Measurements from ENCODE around the gene CCDC71L. TPM values are rescaled to one million over a fixed set of nuclear protein-coding genes. Genes with fewer than 3 reads are reported as not detected.

The CCDC71L gene
- total RNA-seq, 2 experiments from 2014 or later, result 18.2 to 20.9 TPM

- no peak for TF ChIP-seq CTCF (IDR thresholded peaks at IDR 0.05)
- H3K36me3 Mint-ChIP-seq (ENCODE audit: low read depth), result no peaks in the 10 kb centered on the region
- peaks cover 2% of the 10 kb centered on the region for H3K27me3 Mint-ChIP-seq
- no peak overlapping the region for H3K4me3 Mint-ChIP-seq
- no peak for ATAC-seq
- intact Hi-C loops (cut with micrococcal nuclease), result no loop called here
- no peak for DNase-seq
- H3K4me1 Mint-ChIP-seq (ENCODE audit: low read depth), result no peaks in the 10 kb centered on the region
- POLR2A ChIA-PET, result no interaction called here
- CTCF ChIA-PET, result no interaction called here
- no peak overlapping the region for H3K27ac Mint-ChIP-seq
- no peaks in the 10 kb centered on the region for H3K9me3 Mint-ChIP-seq
These were observed 35.2 kb downstream of the CCDC71L start for GRCh38 chr7:106625678-106626301.

GRCh38 chr7:106623853-106624252, 37.1 kb downstream of the CCDC71L start:
- intact Hi-C loops (cut with micrococcal nuclease), result no loop called here
- no peaks in the 10 kb centered on the region for H3K9me3 Mint-ChIP-seq
- no peak overlapping the region for H3K4me3 Mint-ChIP-seq
- DNase-seq (no peak), ATAC-seq (no peak)
- H3K27ac Mint-ChIP-seq, result no peak overlapping the region
- no peak for TF ChIP-seq CTCF (IDR thresholded peaks at IDR 0.05)
- ChIA-PET POLR2A (no interaction called here), CTCF (no interaction called here)
- no peaks in the 10 kb centered on the region for H3K36me3 Mint-ChIP-seq (ENCODE audit: low read depth)
- peaks cover 2% of the 10 kb centered on the region for H3K27me3 Mint-ChIP-seq
- H3K4me1 Mint-ChIP-seq (ENCODE audit: low read depth), result no peaks in the 10 kb centered on the region

GRCh38 chr7:106623315-106623660, 37.7 kb downstream of the CCDC71L start:
- ChIA-PET POLR2A (no interaction called here), CTCF (no interaction called here)
- H3K36me3 Mint-ChIP-seq (ENCODE audit: low read depth), result no peaks in the 10 kb centered on the region
- DNase-seq, result no peak
- no peak for ATAC-seq
- H3K9me3 Mint-ChIP-seq, result no peaks in the 10 kb centered on the region
- intact Hi-C loops (cut with micrococcal nuclease), result no loop called here
- peaks cover 2% of the 10 kb centered on the region for H3K27me3 Mint-ChIP-seq
- TF ChIP-seq CTCF (IDR thresholded peaks at IDR 0.05), result no peak
- no peak overlapping the region for H3K4me3 Mint-ChIP-seq
- no peak overlapping the region for H3K27ac Mint-ChIP-seq
- H3K4me1 Mint-ChIP-seq (ENCODE audit: low read depth), result no peaks in the 10 kb centered on the region

GRCh38 chr7:106622654-106623314, 38.2 kb downstream of the CCDC71L start:
- CTCF ChIA-PET, result interaction anchor here (1.0 to 1.2 kb wide), 2 partner anchors 10 to 38 kb away, joined by 3 read pairs; partner anchors contain the start of gene CCDC71L
- intact Hi-C loops (cut with micrococcal nuclease), result no loop called here
- no peaks in the 10 kb centered on the region for H3K36me3 Mint-ChIP-seq (ENCODE audit: low read depth)

More at GRCh38 chr7:106622654-106623314, 38.2 kb downstream of the CCDC71L start:
- DNase-seq (no peak), ATAC-seq (no peak)
- POLR2A ChIA-PET, result interaction anchor here (0.8 kb wide), 1 partner anchor 121 kb away, joined by 3 read pairs; no protein-coding TSS in a partner anchor
- Mint-ChIP-seq H3K4me3 (no peak overlapping the region), H3K27me3 (peaks cover 2% of the 10 kb centered on the region), H3K9me3 (no peaks in the 10 kb centered on the region), H3K27ac (no peak overlapping the region), H3K4me1 (ENCODE audit: low read depth) (no peaks in the 10 kb centered on the region)
- TF ChIP-seq CTCF (IDR thresholded peaks at IDR 0.05), result no peak
